Mucosa of stomach (tissue), 1 donor: ENCODE data around the gene TMPRSS13.
"Not testable (repeated sequence)": the region's sequence is repeated elsewhere in the genome, so short reads cannot be mapped to it uniquely, and the experiment has no call there.

Experiments used
- H3K27me3 ChIP-seq: one replicate; pipeline ENCODE4 v1.7.0; 2013; ENCODE audit warnings: mild to moderate bottlenecking, low read length; ENCODE audit not compliant: control insufficient read depth, insufficient read depth
- H3K36me3 ChIP-seq: one replicate; pipeline ENCODE4 v1.7.0; 2013; ENCODE audit warnings: low read length; ENCODE audit not compliant: control insufficient read depth, insufficient read depth
- H3K4me1 ChIP-seq: one replicate; pipeline ENCODE4 v1.7.0; 2013; ENCODE audit warnings: mild to moderate bottlenecking, low read length; ENCODE audit not compliant: control insufficient read depth, insufficient read depth
- H3K4me3 ChIP-seq: one replicate; pipeline ENCODE4 v1.7.0; 2013; ENCODE audit warnings: low read length
- H3K9ac ChIP-seq: one replicate; pipeline ENCODE4 v1.7.0; 2013; ENCODE audit warnings: mild to moderate bottlenecking, low read length, moderate library complexity
- H3K9me3 ChIP-seq: one replicate; pipeline ENCODE4 v1.7.0; 2013; ENCODE audit warnings: mild to moderate bottlenecking, low read length, moderate library complexity; ENCODE audit not compliant: control insufficient read depth
- donor health status: Pancreatic carcinoma.

TMPRSS13 gene

DNA sequence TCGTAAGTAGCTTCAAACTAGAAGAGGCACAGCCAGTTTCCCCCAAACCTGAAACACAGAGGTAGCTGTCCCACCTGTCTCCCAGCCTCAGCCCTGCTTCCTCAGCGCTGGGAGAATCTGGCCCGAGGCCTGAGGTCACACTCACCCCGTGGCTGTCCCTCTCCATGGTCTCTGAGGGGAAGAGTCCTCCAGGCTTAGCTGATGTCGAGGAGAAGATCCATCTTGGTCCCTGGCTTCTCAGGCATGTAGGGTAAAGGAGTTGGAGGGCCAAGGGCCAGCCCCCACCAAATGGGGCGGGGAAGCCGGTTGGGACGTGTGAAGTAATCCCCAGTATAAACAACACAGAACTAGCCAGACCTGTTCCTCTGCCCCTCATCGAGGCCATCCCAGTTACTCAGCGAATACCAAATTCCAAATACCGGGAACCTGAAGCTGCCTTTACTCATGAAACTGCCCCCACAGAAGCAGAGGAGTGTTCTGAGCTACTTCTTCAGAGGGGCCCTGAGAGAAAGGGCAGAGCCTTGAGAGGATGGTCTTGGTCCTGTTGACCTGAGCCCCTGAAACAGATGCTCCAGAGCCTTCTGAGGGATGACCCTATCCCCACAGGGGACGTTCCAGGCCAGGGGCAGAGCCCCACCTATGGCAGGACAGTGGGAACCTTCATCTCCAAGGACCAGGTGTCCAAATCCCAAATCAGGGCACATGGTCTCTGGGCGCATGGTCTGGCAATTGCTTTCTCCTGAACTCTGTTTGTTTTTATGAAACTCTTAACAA, at the start of gene TMPRSS13:
TSS of gene TMPRSS13 (minus strand) at position 261 of the 774 bp plus-strand sequence. CDS start at position 166, 95 bp downstream.
- peaks cover 7% of the 10 kb centered on the region for H3K4me1 ChIP-seq
- no peaks in the 10 kb centered on the region for H3K9me3 ChIP-seq
- H3K9ac ChIP-seq = no peak within 1 kb of the TSS
- H3K27me3 ChIP-seq = peaks cover 10% of the 10 kb centered on the region
- no peak within 1 kb of the TSS for H3K4me3 ChIP-seq
- H3K36me3 ChIP-seq = no peaks in the 10 kb centered on the region

DNA sequence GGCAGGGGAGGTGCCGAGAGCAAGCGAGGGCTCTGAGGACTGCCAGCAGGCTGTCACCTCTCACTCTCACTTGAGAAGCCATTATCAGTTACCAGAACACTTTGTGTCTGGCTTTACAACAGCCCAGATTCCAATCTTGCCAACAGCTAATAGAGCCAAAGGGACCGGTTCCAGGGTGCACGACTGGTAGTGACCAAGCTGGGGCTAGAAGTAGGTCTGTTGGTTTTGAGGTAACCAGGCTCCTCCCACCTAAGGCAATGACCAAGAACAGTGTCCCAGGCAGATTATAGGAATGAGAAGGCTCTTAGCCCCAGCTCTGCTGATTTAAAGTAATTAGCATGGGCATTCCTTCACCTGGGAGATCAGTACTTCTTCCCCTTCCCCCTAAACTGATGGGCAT, 49.8 kb upstream of the TMPRSS13 start:
- Histone ChIP-seq H3K4me1 (no peaks in the 10 kb centered on the region), H3K9me3 (no peaks in the 10 kb centered on the region), H3K36me3 (no peaks in the 10 kb centered on the region), H3K9ac (no peak overlapping the region), H3K4me3 (no peak overlapping the region), H3K27me3 (no peaks in the 10 kb centered on the region)

DNA sequence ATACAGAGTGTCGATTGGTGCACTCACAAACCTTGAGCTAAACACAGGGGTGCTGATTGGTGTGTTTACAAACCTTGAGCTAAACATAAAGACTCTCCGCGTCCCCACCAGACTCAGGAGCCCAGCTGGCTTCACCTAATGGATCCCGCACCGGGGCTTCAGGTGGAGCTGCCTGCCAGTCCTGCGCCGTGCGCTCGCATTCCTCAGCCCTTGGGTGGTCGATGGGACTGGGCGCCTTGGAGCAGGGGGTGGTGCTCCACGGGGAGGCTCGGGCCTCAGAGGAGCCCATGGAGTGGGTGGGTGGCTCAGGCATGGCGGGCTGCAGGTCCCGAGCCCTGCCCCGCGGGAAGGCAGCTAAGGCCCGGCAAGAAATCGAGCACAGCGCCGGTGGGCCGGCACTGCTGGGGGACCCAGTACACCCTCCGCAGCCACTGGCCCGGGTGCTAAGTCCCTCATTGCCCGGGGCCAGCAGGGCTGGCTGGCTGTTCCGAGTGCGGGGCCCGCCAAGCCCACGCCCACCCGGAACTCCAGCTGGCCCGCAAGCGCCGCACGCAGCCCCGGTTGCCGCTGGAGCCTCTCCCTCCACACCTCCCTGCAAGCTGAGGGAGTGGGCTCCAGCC, 49.2 kb upstream of the TMPRSS13 start:
- not testable (repeated sequence) for H3K4me3 ChIP-seq, H3K36me3 ChIP-seq, H3K9me3 ChIP-seq, H3K27me3 ChIP-seq, H3K9ac ChIP-seq, H3K4me1 ChIP-seq

DNA sequence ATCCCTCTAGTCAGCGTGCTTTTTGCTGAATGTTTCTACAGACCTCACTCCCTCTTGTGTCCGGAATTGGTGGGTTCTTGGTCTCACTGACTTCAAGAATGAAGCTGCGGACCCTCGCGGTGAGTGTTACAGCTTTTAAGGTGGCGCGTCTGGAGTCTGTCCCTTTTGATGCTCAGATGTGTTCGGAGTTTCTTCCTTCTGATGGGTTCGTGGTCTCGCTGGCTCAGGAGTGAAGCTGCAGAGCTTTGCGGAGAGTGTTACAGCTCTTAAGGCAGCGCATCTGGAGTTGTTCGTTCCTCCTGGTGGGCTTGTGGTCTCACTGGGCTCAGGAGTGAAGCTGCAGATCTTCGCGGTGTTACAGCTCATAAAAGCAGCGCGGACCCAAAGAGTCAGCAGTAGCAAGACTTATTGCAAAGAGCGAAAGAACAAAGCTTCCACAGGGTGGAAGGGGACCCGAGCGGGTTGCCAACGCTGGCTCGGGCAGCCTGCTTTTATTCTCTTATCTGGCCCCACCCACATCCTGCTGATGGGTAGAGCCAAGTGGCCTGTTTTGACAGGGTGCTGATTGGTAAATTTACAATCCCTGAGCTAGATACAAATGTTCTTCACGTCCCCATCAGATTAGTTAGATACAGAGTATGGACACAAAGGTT, 48.5 kb upstream of the TMPRSS13 start:
- H3K27me3 ChIP-seq, H3K9ac ChIP-seq, H3K9me3 ChIP-seq, H3K4me1 ChIP-seq, H3K4me3 ChIP-seq, H3K36me3 ChIP-seq: not testable (repeated sequence)

DNA sequence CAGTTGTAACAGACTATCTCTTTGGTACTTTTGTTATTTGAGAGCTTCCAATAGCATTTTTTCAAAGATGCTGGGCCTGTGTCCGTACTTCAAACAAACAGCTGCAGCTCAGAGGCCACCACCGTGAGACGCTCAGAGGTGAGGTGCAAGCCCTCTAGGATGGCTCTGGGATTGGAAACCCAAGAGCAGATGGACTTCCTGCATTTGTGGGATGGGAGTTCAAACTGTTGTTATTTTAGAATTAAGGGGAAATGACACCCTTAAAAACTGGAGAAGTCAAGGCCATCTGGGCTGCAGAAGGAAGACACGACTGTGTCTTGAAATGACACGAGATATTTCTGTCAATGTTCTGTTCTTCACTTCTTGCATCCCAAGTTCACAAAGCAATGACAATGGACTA, 47.8 kb upstream of the TMPRSS13 start:
- Histone ChIP-seq H3K9ac (no peak overlapping the region), H3K4me1 (peaks cover 14% of the 10 kb centered on the region), H3K36me3 (no peaks in the 10 kb centered on the region), H3K9me3 (no peaks in the 10 kb centered on the region), H3K27me3 (no peaks in the 10 kb centered on the region), H3K4me3 (no peak overlapping the region)

DNA sequence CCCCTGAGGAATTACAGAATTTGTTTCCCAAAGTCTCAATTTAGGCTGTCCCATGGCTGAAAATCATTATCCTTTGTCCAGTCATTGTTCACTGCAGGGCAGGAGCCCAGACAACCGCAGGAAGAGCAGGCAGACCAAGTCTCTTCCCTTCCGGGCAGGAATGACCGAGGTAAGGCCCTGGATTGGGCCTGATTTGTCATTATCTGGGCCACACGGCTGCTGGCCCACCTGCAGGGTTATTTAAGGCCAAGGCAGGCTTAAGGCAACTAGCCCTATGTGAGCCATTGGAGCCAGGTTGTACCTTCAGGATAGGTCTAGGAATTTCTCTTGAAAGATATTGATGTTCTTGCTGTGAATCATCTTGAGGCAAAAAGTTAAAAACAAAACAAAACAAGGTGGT, 47.2 kb upstream of the TMPRSS13 start:
- Histone ChIP-seq H3K27me3 (no peaks in the 10 kb centered on the region), H3K4me1 (peaks cover 16% of the 10 kb centered on the region), H3K4me3 (no peak overlapping the region), H3K9me3 (no peaks in the 10 kb centered on the region), H3K9ac (no peak overlapping the region), H3K36me3 (no peaks in the 10 kb centered on the region)

DNA sequence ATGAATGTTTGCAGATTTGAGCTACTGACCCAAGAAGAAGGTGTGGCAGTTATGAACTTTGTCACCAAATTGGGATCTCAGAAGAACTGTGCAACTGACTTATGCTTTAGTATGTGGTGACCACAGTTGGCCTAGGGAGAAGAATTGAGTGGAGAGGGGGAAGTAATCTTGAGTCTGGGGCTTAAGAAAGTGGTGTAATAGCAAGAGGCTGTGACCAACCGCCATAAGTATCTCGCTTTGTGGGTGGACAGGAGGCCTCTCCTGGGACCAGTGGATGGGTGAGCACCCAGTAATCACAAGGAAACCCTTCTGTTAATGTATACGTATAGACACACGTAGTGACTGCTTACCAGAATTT, 44.3 kb upstream of the TMPRSS13 start:
- Histone ChIP-seq H3K9me3 (no peaks in the 10 kb centered on the region), H3K4me3 (no peak overlapping the region), H3K4me1 (peaks cover 27% of the 10 kb centered on the region), H3K9ac (no peak overlapping the region), H3K36me3 (no peaks in the 10 kb centered on the region), H3K27me3 (no peaks in the 10 kb centered on the region)

DNA sequence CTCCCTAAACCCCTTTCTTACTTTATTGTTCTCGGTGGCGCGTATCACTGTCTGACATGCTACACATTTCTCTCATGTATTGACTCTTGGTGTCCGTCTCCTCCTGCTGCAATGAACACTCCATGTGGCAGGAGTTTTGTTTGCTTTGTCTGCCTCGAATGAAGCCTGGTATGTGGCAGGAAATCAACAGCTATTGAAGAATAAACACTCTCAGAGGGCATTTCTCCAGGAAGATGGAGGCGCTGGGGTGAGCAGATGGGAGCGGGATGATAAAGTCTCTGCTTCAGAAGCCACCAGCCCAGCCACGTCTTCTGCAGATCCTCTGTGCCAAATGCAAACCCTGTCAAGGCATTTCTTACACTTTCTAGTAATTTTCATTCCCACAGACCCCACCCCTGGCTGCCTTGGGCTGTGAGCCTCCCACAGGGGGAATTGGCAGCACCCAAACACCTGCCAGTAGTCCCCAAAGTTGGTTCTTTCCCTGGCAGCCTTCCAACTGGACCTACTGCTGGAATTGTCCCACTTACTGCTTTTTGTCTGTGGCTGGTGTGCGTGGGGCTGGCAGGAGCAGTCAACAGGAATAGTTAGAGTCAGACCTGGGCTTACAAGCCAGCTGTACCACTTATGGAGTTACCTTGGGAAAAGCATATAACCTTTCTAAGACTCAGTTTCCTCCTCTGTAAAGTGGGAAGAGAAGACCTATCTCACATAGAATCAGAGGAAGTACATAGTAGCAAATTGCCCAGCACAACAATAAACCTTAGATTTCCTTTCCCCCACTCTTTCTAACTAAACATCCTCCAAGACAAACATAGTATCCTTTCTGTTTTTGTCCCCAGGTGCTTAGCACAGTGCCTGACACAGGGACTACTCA, 43.7 kb upstream of the TMPRSS13 start:
- no peaks in the 10 kb centered on the region for H3K36me3 ChIP-seq
- H3K4me1 ChIP-seq = peaks cover 27% of the 10 kb centered on the region
- H3K27me3 ChIP-seq = no peaks in the 10 kb centered on the region
- no peak overlapping the region for H3K9ac ChIP-seq
- H3K4me3 ChIP-seq = no peak overlapping the region
- no peaks in the 10 kb centered on the region for H3K9me3 ChIP-seq

DNA sequence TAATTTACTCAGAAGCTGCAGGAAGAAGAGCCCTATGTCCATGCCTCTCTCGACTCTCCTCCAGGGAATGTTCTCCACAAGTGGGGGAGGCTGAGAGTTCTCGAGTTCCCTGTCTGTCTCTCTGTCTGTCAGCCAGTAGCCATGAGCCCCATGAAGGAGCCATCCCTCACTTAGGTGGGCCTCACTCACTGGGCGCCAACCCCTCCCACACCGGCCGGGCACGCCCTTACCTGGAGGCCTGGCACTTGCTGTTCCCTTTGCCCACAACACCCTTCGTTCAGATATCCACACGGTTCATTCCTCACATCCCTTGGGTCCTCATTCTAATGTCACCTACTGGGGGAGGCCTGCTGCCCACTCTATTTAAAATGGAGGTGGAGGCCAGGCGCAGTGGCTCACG, 42.8 kb upstream of the TMPRSS13 start:
- Histone ChIP-seq H3K4me1 (peaks cover 27% of the 10 kb centered on the region), H3K4me3 (no peak overlapping the region), H3K9ac (no peak overlapping the region), H3K9me3 (no peaks in the 10 kb centered on the region), H3K36me3 (no peaks in the 10 kb centered on the region), H3K27me3 (no peaks in the 10 kb centered on the region)

DNA sequence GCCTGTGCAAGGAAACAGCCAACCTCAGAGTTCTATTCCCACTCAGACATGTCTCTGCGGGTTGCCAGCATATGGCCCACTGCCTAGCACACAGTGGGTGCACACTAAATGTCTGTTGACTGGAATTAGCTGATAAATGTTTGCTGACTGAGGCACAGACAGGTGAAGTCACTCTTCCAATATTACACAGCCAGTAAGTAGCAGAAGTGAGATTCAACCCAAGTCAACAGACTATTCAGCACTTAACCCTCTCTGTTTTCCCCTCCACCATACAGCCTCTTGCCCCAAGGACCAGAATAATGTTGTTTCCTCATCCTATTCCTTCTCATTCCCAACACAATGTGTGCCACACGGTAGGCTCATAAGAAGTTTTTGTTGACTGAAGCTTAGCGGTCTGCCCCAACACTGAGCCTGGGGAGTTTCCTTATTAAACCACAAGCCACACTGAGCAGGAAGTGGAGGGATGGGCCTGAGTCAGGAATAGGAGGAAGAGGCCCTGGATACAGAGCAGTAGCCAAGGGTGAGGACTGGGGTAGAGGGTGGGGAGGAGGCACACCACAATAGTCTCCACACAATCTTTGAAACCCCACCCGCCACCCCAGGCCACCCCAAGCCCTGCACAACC, 41.3 kb upstream of the TMPRSS13 start:
- H3K27me3 ChIP-seq = no peaks in the 10 kb centered on the region
- H3K36me3 ChIP-seq = no peaks in the 10 kb centered on the region
- no peak overlapping the region for H3K9ac ChIP-seq
- no peak overlapping the region for H3K4me3 ChIP-seq
- peaks cover 27% of the 10 kb centered on the region for H3K4me1 ChIP-seq
- H3K9me3 ChIP-seq = no peaks in the 10 kb centered on the region

DNA sequence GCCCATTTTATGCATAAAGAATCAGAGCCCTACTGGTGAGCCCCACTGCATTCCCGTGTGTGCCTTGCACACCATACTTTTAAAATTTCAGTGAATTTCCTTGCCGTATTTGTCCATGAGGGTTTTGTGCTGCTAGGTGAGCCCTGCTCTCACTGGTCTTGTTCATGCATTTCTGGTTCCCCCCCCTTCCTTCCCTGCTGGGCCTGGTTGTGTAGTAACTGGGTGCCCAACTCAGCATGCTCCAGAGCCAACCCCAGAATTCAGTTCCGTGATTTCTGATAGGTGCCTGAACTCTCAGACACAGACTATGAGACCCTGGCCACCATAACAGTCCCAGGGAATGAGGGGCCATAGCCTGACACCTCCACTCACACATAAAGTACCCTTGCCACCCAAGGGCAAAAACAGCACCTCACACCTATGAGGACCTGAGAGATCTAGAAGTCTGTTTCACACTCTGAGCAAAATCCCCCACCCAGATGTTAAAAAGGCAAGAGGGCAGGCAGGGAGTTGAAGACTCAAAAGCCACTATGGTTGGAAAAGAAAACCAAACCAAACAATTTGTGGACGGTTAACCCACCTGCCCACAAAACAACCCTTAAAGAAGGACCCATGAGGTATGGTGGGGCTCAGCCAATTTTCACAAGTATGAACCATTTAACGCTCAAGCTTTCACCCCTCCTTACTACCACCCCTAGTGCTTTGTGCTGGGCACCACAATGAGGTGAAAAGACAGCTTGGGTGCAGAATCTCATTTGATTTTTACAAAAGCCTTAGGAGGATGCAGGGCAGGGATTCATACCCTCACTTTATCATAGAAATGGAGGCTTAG, 40.2 kb upstream of the TMPRSS13 start:
- Histone ChIP-seq H3K4me3 (no peak overlapping the region), H3K36me3 (no peaks in the 10 kb centered on the region), H3K27me3 (no peaks in the 10 kb centered on the region), H3K9me3 (no peaks in the 10 kb centered on the region), H3K9ac (no peak overlapping the region), H3K4me1 (peaks cover 27% of the 10 kb centered on the region)
